Upper lobe of left lung (tissue), 6 donors: ENCODE results near the gene KAT7. TPM values are rescaled to one million over a fixed set of nuclear protein-coding genes. Genes with fewer than 3 reads are reported as not detected.

Experiments used
- ATAC-seq, 2 donors: fragments of 200-7000 bp; cut with Tn5 transposase; one replicate each; pipeline ENCODE4 v1.9.1; 2022; ENCODE audit warnings: mild to moderate bottlenecking in 2 of 2, moderate library complexity in 2 of 2; ENCODE audit not compliant: low FRiP score in 2 of 2
- DNase-seq, 2 donors: peaks; one replicate each; pipeline ENCODE4 v3.0.0-alpha.2; 2019 to 2020
- H3K27ac ChIP-seq, 4 donors: fragments of 200-600 bp; sonication (generic); one replicate each; pipeline ENCODE4 v1.5.1; 2016 to 2019
- H3K27me3 ChIP-seq, 4 donors: fragments of 200-600 bp; sonication (generic); one replicate each; pipeline ENCODE4 v1.5.1; 2017 to 2019
- H3K36me3 ChIP-seq, 4 donors: fragments of 200-600 bp; sonication (generic); one replicate each; pipeline ENCODE4 v1.5.1; 2016 to 2019
- H3K4me1 ChIP-seq, 4 donors: fragments of 200-600 bp; sonication (generic); one replicate each; pipeline ENCODE4 v1.5.1; 2018 to 2019
- H3K4me3 ChIP-seq, 4 donors: fragments of 200-600 bp; sonication (generic); one replicate each; pipeline ENCODE4 v1.5.1; 2017 to 2019; ENCODE audit warnings: mild to moderate bottlenecking in 2 of 4, moderate library complexity in 1 of 4
- H3K9me3 ChIP-seq, 4 donors: fragments of 200-600 bp; sonication (generic); one replicate each; pipeline ENCODE4 v1.5.1; 2018 to 2019
- EP300 ChIP-seq, 4 donors: sonication (generic); formaldehyde crosslinking; IDR thresholded peaks; one replicate each; pipeline ENCODE4 v1.5.1; 2017; ENCODE audit warnings: antibody characterized with exemption in 4 of 4, control low read depth in 2 of 4
- POLR2A ChIP-seq, 4 donors: fragments of 450-650 bp; IDR thresholded peaks; one replicate each; pipeline ENCODE4 v1.5.1; 2016 to 2017; ENCODE audit warnings: antibody characterized with exemption in 4 of 4, mild to moderate bottlenecking in 2 of 4
- POLR2AphosphoS5 ChIP-seq, 2 donors: sonication (generic); formaldehyde crosslinking; IDR thresholded peaks; one replicate each; pipeline ENCODE4 v1.5.1; 2017; ENCODE audit warnings: antibody characterized with exemption in 2 of 2
- WGBS, 2 donors: methylation state at CpG; one replicate each; pipeline ENCODE4 v1.1.5; 2017 to 2018; 5-methylcytosine and 5-hydroxymethylcytosine counted together
- total RNA-seq, 6 donors: library from RNA; depleted of rRNA in 4 of 6; stranded (reverse); fragments of >200 nt in 4 of 6; gene quantifications; one replicate each; pipeline versions ENCODE4 v1.1.0 to v1.2.1, GENCODE V29; 2016 to 2021
- TF ChIP-seq, protein P1 (sequence below), 6 experiments: fragments of 450-650 bp in 4 of 6; fragments of 200-600 bp in 2 of 6; sonication (generic) in 2 of 6; IDR thresholded peaks; one replicate each; pipeline ENCODE4 v1.5.1; 2016 to 2019; ENCODE audit warnings: antibody characterized with exemption in 6 of 6
- donor health status: DM: no; HTN: no; CAD: no; lungs with moderate emphysema.
- donor health status: DM: no; HTN: yes; CAD: no; lungs with severe emphysema.

Gene KAT7
- total RNA-seq, 6 donors from 2014 or later, result 30.1 to 57.4 (median 49.8) TPM

DNA sequence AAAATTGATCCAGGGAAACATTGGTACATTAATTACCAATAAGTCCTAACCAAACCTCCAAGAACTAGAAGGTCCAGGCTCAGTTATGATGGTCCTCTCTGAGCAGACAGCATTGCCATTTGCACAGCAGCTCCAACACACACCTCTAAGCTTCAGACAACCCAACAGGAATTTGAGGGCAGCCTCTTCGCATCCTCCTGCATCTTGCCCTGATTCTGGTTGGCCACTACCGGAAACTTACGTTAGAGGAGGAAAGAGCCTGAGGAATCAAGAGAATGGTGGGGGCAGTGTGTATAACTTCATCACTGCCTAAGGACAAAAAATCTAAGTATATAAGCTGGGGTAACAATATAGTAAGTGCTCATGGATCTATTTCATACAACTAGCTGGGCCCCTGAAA, 40.3 kb upstream of the KAT7 start:
- DNase-seq (no peak), ATAC-seq (no peak)
- H3K4me1 ChIP-seq, result peaks cover 0 to 11% (median 6%) of the 10 kb centered on the region in 4 donors
- no peak for TF ChIP-seq POLR2AphosphoS5 (IDR thresholded peaks at IDR 0.05)
- no peak for TF ChIP-seq EP300 (IDR thresholded peaks at IDR 0.05)
- no peak for TF ChIP-seq POLR2A (IDR thresholded peaks at IDR 0.05)
- TF ChIP-seq, protein P1, sequence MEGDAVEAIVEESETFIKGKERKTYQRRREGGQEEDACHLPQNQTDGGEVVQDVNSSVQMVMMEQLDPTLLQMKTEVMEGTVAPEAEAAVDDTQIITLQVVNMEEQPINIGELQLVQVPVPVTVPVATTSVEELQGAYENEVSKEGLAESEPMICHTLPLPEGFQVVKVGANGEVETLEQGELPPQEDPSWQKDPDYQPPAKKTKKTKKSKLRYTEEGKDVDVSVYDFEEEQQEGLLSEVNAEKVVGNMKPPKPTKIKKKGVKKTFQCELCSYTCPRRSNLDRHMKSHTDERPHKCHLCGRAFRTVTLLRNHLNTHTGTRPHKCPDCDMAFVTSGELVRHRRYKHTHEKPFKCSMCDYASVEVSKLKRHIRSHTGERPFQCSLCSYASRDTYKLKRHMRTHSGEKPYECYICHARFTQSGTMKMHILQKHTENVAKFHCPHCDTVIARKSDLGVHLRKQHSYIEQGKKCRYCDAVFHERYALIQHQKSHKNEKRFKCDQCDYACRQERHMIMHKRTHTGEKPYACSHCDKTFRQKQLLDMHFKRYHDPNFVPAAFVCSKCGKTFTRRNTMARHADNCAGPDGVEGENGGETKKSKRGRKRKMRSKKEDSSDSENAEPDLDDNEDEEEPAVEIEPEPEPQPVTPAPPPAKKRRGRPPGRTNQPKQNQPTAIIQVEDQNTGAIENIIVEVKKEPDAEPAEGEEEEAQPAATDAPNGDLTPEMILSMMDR (IDR thresholded peaks at IDR 0.05), result no peak
- no peaks in the 10 kb centered on the region for H3K27me3 ChIP-seq
- H3K36me3 ChIP-seq, result no peaks in the 10 kb centered on the region
- WGBS, 2 donors, result 72 to 78% methylated on average over 3 of the region's 3 CpGs
- no peaks in the 10 kb centered on the region for H3K9me3 ChIP-seq
- no peak overlapping the region for H3K27ac ChIP-seq
- H3K4me3 ChIP-seq, result no peak overlapping the region

DNA sequence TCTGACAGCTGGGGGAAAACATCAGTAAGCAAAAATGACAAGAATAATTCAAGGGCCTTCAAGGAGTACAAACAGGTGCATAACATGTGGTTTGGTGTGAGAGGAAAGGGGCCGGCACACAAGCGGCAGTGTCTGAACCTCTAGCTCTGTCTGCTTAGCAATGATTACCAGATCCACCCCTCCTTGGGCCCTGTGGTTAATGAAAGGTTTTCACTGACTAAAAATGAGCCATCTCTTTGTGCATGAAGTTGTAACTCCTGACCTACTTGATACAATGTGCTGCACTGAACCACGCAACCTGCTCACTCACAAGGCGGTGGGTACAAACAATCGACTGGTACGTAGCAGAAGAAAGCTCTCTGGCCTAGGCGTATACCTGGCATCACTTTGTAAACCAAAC, 39.7 kb upstream of the KAT7 start:
- no peaks in the 10 kb centered on the region for H3K36me3 ChIP-seq
- DNase-seq, result no peak
- H3K4me1 ChIP-seq, result peaks cover 0 to 14% (median 5%) of the 10 kb centered on the region in 4 donors
- H3K27me3 ChIP-seq, result no peaks in the 10 kb centered on the region
- 72% methylated on average over 5 to 7 of the region's 7 CpGs for WGBS, 2 donors
- H3K9me3 ChIP-seq, result no peaks in the 10 kb centered on the region
- TF ChIP-seq EP300 (IDR thresholded peaks at IDR 0.05), result no peak
- no peak for TF ChIP-seq POLR2AphosphoS5 (IDR thresholded peaks at IDR 0.05)
- TF ChIP-seq, protein P1 (IDR thresholded peaks at IDR 0.05), result no peak
- TF ChIP-seq POLR2A (IDR thresholded peaks at IDR 0.05), result no peak
- H3K4me3 ChIP-seq, result no peak overlapping the region
- no peak overlapping the region for H3K27ac ChIP-seq
- no peak for ATAC-seq

DNA sequence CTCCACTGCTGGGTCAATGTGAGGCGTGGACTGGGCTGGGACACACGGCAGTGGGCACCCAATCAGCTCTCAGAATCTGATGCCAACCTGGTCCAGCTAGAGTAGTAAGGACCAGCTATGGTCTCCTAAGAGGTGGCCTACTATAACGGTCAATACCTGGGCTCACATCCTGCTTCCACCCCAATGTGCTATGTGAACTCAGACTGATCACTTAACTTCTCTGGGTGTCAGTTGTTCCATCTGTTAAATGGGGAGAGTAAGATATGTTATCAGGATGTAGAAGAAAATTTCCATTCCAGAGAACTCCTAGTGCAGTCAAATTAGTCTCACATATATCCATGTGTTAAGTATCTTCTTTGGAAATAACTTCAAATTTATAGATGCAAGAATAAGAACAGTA, 38.8 kb upstream of the KAT7 start:
- H3K27ac ChIP-seq, result no peak overlapping the region
- DNase-seq, result no peak
- ATAC-seq, result no peak
- TF ChIP-seq POLR2A (IDR thresholded peaks at IDR 0.05) (no peak), EP300 (IDR thresholded peaks at IDR 0.05) (no peak), POLR2AphosphoS5 (IDR thresholded peaks at IDR 0.05) (no peak)
- TF ChIP-seq, protein P1 (IDR thresholded peaks at IDR 0.05), result no peak
- 95 to 100% methylated on average over 3 of the region's 3 CpGs for WGBS, 2 donors
- no peak overlapping the region for H3K4me3 ChIP-seq
- no peaks in the 10 kb centered on the region for H3K9me3 ChIP-seq
- H3K27me3 ChIP-seq, result no peaks in the 10 kb centered on the region
- H3K4me1 ChIP-seq, result peaks cover 3 to 19% (median 7%) of the 10 kb centered on the region in 4 donors
- H3K36me3 ChIP-seq, result no peaks in the 10 kb centered on the region

DNA sequence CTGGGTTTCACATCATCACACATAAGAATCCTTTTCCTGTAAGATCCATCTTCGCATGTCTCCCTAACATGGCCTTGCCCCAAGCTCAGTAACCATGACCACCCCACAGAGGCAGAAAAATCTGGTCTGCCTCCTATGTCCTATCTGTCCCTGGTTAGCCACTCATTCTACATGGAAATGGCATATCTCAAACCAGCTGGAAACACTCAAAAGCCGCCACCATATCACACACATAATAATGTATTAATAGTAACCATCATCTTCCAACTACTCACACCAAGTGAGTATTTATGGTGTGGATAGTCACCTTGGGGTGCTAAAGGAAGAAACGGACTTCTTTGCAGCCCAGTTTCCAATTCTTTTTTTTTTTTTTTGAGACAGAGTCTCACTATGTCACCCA, 36.0 kb upstream of the KAT7 start:
- no peaks in the 10 kb centered on the region for H3K36me3 ChIP-seq
- H3K4me1 ChIP-seq, result peaks cover 3 to 30% (median 12%) of the 10 kb centered on the region in 4 donors
- no peaks in the 10 kb centered on the region for H3K9me3 ChIP-seq
- no peak overlapping the region for H3K4me3 ChIP-seq
- 83 to 89% methylated on average over 3 of the region's 3 CpGs for WGBS, 2 donors
- TF ChIP-seq EP300 (IDR thresholded peaks at IDR 0.05) (no peak), POLR2AphosphoS5 (IDR thresholded peaks at IDR 0.05) (no peak), POLR2A (IDR thresholded peaks at IDR 0.05) (no peak)
- TF ChIP-seq, protein P1 (IDR thresholded peaks at IDR 0.05), result no peak
- DNase-seq, result no peak
- no peak overlapping the region for H3K27ac ChIP-seq
- ATAC-seq, result no peak
- H3K27me3 ChIP-seq, result no peaks in the 10 kb centered on the region

DNA sequence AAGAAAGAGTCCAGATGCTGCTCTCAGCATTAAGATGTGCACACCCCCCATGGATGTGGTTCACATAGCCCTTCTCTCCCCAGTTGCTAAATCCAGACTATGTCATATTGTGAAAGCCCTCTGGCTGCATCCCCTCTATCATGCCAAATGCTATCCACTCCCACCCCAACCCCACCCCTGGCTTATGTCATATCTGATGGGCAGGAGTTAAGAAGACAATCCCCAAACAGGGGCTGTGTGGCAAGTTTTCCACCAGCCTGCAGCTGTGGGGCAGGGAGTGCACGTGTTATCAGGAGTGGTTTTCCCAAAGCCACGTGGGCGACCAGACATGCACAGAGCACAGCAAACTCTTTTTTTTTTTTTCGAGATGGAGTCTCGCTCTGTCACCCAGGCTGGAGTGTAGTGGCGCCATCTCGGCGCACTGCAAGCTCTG, 34.5 kb upstream of the KAT7 start:
- no peak overlapping the region for H3K27ac ChIP-seq
- no peaks in the 10 kb centered on the region for H3K27me3 ChIP-seq
- 78 to 92% methylated on average over 5 to 8 of the region's 8 CpGs for WGBS, 2 donors
- ATAC-seq (peak in 1 of 2 donors; percentile 75), DNase-seq (no peak)
- no peak for TF ChIP-seq POLR2A (IDR thresholded peaks at IDR 0.05)
- no peak for TF ChIP-seq POLR2AphosphoS5 (IDR thresholded peaks at IDR 0.05)
- H3K4me1 ChIP-seq, result peaks cover 3 to 30% (median 10%) of the 10 kb centered on the region in 4 donors
- H3K4me3 ChIP-seq, result no peak overlapping the region
- no peaks in the 10 kb centered on the region for H3K9me3 ChIP-seq
- no peaks in the 10 kb centered on the region for H3K36me3 ChIP-seq
